Fibroblast of skin of right biceps (primary cell): Measurements from ENCODE around the gene CRYZ.
"Not testable (repeated sequence)": the region's sequence is repeated elsewhere in the genome, so short reads cannot be mapped to it uniquely, and the experiment has no call there.

ENCODE experiments used
- DNase-seq: peaks from one replicate; pipeline ENCODE4 v3.0.0-alpha.2; 2013

CRYZ gene

DNA sequence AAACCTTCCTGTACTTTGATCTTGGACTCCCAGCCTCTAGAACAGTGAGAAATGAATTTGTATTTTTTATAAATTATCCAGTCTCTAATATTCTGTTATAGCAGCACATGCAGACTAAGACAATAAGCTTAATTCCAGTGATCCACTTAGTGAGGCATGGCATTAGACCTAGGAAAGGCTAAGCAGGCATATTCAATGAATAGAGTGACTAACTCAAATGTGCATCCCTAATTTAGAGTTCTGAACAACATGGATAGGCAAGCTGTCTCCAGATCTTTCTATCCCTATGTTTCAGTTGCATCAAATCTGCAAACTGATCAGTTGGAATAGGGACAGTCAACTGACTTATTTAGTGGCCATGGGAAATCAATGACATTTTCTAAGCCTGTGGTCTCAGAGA is 54.9 kb downstream of the CRYZ start:
- no peak for DNase-seq

DNA sequence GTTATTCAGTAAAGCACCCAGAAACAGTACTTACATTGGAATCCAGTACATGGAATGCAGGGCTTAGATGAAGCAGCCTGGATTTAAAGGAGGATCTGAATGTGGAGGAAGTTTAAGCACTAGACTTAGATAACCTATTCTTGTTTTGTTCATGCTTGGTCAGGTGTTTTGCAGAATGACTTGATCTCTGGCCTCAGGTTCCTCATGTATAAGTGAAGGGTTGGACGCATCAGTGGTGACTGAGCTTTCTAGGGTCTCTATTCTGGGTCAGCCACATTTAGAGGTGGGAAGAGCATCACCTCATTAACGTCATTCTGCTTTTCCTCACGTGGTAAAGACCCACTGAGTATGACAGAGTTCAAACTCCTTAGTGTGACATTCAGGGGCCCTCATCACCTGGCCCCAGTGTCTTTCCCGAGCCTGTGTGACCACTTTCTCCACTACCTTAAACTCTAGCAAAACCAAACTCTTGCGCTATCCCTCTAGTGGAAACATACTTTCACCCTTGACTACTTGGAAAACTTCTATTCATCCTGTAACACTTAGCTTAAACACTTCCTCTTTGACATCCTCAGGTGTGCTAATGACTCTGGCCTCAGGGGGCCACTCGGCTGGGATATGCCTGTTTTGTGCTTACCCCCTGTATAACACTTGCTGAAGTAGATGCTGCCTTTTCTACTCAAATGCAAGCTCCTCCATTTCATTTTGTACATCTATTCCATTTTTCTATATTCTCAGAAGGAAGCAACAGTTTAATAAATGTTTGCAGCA is 58.4 kb downstream of the CRYZ start:
- no peak for DNase-seq

DNA sequence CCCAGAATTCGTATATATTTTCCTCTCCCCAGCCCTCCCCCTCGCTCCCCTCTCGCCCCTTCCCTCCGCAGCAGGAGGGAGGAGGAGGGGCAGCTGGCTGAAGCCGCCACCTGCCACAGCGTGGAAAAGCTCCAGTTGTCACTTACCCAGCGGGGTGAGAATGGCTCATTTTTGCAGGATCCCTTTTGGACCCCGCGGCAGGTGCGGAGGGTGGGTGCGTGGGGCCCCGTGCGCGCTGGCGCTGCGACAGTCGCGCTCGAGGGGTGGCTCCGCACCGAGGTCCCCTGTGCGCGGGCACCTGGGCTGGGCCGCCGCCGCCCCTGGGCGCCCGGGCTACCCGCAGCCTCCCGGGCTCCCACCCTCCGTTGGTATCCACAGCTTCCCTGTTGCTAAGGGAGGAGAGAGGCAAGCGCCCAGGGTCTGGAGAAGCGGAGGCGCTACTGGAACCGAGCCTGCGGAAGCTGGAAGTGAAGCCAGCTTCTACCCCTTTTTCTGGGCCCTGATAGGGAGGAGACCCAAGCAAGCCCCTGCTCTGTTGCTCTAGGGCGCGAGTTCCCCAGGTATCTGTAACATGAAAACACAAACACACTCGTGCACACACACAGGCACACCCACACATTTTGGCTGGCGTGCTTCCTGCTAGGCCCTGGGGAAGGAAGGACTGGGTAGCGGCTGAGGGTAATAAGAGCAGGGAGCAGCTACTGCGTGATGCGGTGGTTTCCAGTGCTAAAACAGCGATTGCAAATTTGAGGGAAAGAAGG is 59.3 kb downstream of the CRYZ start, which contains the start of gene ERICH3:
TSS of gene ERICH3 (minus strand) at position 442 of the 761 bp plus-strand sequence. CDS start at position 169, 273 bp downstream.
- peak; percentile 2 for DNase-seq

DNA sequence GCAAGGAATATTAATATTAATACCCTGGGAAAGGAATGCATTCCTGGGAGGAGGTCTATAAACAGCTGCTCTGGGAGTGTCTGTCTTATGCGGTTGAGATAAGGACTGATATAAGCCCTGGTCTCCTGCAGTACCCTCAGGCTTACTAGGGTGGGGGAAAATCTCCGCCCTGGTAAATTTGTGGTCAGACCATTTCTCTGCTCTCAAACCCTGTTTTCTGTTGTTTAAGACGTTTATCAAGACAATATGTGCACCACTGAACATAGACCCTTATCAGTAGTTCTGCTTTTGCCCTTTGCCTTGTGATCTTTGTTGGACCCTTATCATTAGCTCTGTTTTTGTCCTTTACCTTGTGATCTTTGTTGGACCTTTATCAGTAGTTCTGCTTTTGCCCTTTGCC is 62.0 kb downstream of the CRYZ start:
- not testable (repeated sequence) for DNase-seq
